ENCODE data around the gene SREBF2.

The SREBF2 gene

GRCh38 chr22:41932353-41932752, 99.4 kb downstream of the SREBF2 start:
- H3K14ac ChIP-seq (ENCODE audit: low read length in 2 of 2) = no peak overlapping the region
- no peaks in the 10 kb centered on the region for H3K9me3 ChIP-seq (ENCODE audit: control insufficient read depth, low read length)
- no peak overlapping the region for H3K4ac ChIP-seq (ENCODE audit: low read depth in 1 of 2, low read length in 2 of 2)
- peaks cover 0 to 10% of the 10 kb centered on the region in 2 experiments for H3K27me3 ChIP-seq (ENCODE audit: control insufficient read depth in 1 of 2, insufficient read depth in 1 of 2, low read length in 2 of 2)
- H3K27ac ChIP-seq (ENCODE audit: low read length, poor library complexity, severe bottlenecking) = no peak overlapping the region
- H3K4me1 ChIP-seq (ENCODE audit: control insufficient read depth, insufficient read depth, low read depth, low read length) = no peaks in the 10 kb centered on the region
- no peak overlapping the region for H3K23ac ChIP-seq (ENCODE audit: low read length in 2 of 2)
- H3K18ac ChIP-seq (ENCODE audit: low read depth in 1 of 2, low read length in 2 of 2) = no peak overlapping the region
- no peak overlapping the region for H3K4me3 ChIP-seq (ENCODE audit: insufficient read depth in 1 of 2, low read depth in 1 of 2, low read length in 2 of 2)
- no peak overlapping the region for H3K4me2 ChIP-seq (ENCODE audit: low read length, poor library complexity, severe bottlenecking)
- no peak overlapping the region for H2BK12ac ChIP-seq (ENCODE audit: low read length in 2 of 2)
- H2AK5ac ChIP-seq (ENCODE audit: low read length, severe bottlenecking) = no peak overlapping the region
- H4K8ac ChIP-seq (ENCODE audit: low read length) = no peak overlapping the region
- no peaks in the 10 kb centered on the region for H3K79me1 ChIP-seq (replicated peaks; ENCODE audit: low read length, poor library complexity, severe bottlenecking)
- no peak overlapping the region for H3K9ac ChIP-seq (ENCODE audit: low read length)
- H2BK120ac ChIP-seq (ENCODE audit: low read depth, low read length) = no peak overlapping the region
- H2BK5ac ChIP-seq (ENCODE audit: low read depth, low read length, poor library complexity, severe bottlenecking) = no peak overlapping the region
- H4K91ac ChIP-seq (ENCODE audit: low read length) = peak overlapping the region; percentile 18
- H2AFZ ChIP-seq (ENCODE audit: low read depth, low read length) = no peak overlapping the region
- WGBS = 97% methylated on average over 12 of the region's 12 CpGs
- peak overlapping the region; percentile 2 for H2BK15ac ChIP-seq (ENCODE audit: low read depth, poor library complexity, severe bottlenecking)
- no peak for DNase-seq
- H3K36me3 ChIP-seq (ENCODE audit: control insufficient read depth in 1 of 2, insufficient read depth in 2 of 2, low read depth in 1 of 2, low read length in 2 of 2) = no peaks in the 10 kb centered on the region

- no peak overlapping the region for H3K14ac ChIP-seq (ENCODE audit: low read length in 2 of 2)
- no peaks in the 10 kb centered on the region for H3K36me3 ChIP-seq (ENCODE audit: control insufficient read depth in 1 of 2, insufficient read depth in 2 of 2, low read depth in 1 of 2, low read length in 2 of 2)
- H2BK120ac ChIP-seq (ENCODE audit: low read depth, low read length) = no peak overlapping the region
- no peak overlapping the region for H2BK12ac ChIP-seq (ENCODE audit: low read length in 2 of 2)
- no peak overlapping the region for H3K23ac ChIP-seq (ENCODE audit: low read length in 2 of 2)
- WGBS = 96% methylated on average over 13 of the region's 16 CpGs
- no peaks in the 10 kb centered on the region for H3K9me3 ChIP-seq (ENCODE audit: control insufficient read depth, low read length)
- H3K27ac ChIP-seq (ENCODE audit: low read length, poor library complexity, severe bottlenecking) = no peak overlapping the region
- no peak overlapping the region for H3K4me2 ChIP-seq (ENCODE audit: low read length, poor library complexity, severe bottlenecking)
- no peak overlapping the region for H3K18ac ChIP-seq (ENCODE audit: low read depth in 1 of 2, low read length in 2 of 2)
- no peak overlapping the region for H2AFZ ChIP-seq (ENCODE audit: low read depth, low read length)
- H4K8ac ChIP-seq (ENCODE audit: low read length) = no peak overlapping the region
- H2BK15ac ChIP-seq (ENCODE audit: low read depth, poor library complexity, severe bottlenecking) = no peak overlapping the region
- no peaks in the 10 kb centered on the region for H3K4me1 ChIP-seq (ENCODE audit: control insufficient read depth, insufficient read depth, low read depth, low read length)
- H3K9ac ChIP-seq (ENCODE audit: low read length) = no peak overlapping the region
- H3K4me3 ChIP-seq (ENCODE audit: insufficient read depth in 1 of 2, low read depth in 1 of 2, low read length in 2 of 2) = no peak overlapping the region
- peaks cover 0 to 1% of the 10 kb centered on the region in 2 experiments for H3K27me3 ChIP-seq (ENCODE audit: control insufficient read depth in 1 of 2, insufficient read depth in 1 of 2, low read length in 2 of 2)
- H4K91ac ChIP-seq (ENCODE audit: low read length) = no peak overlapping the region
- no peak overlapping the region for H3K4ac ChIP-seq (ENCODE audit: low read depth in 1 of 2, low read length in 2 of 2)
- no peak overlapping the region for H2AK5ac ChIP-seq (ENCODE audit: low read length, severe bottlenecking)
- peaks cover 2% of the 10 kb centered on the region for H3K79me1 ChIP-seq (replicated peaks; ENCODE audit: low read length, poor library complexity, severe bottlenecking)
- H2BK5ac ChIP-seq (ENCODE audit: low read depth, low read length, poor library complexity, severe bottlenecking) = no peak overlapping the region
- no peak for DNase-seq
These were observed 100.7 kb downstream of the SREBF2 start for GRCh38 chr22:41933411-41934177.

- Histone ChIP-seq H3K9ac (ENCODE audit: low read length) (no peak overlapping the region), H2BK15ac (ENCODE audit: low read depth, poor library complexity, severe bottlenecking) (no peak overlapping the region)
- WGBS = 96% methylated on average over 17 of the region's 17 CpGs
These were observed 101.5 kb downstream of the SREBF2 start for GRCh38 chr22:41934284-41935014.

GRCh38 chr22:41935015-41935351, 102.1 kb downstream of the SREBF2 start:
- 93% methylated on average over 4 of the region's 4 CpGs for WGBS
- Histone ChIP-seq H2BK15ac (ENCODE audit: low read depth, poor library complexity, severe bottlenecking) (no peak overlapping the region), H3K4me3 (ENCODE audit: insufficient read depth in 1 of 2, low read depth in 1 of 2, low read length in 2 of 2) (no peak overlapping the region), H2BK120ac (ENCODE audit: low read depth, low read length) (no peak overlapping the region), H2AFZ (ENCODE audit: low read depth, low read length) (no peak overlapping the region), H3K27me3 (ENCODE audit: control insufficient read depth in 1 of 2, insufficient read depth in 1 of 2, low read length in 2 of 2) (no peaks in the 10 kb centered on the region), H3K4me1 (ENCODE audit: control insufficient read depth, insufficient read depth, low read depth, low read length) (peaks cover 9% of the 10 kb centered on the region), H2BK5ac (ENCODE audit: low read depth, low read length, poor library complexity, severe bottlenecking) (no peak overlapping the region), H3K18ac (ENCODE audit: low read depth in 1 of 2, low read length in 2 of 2) (no peak overlapping the region), H3K9me3 (ENCODE audit: control insufficient read depth, low read length) (no peaks in the 10 kb centered on the region), H3K27ac (ENCODE audit: low read length, poor library complexity, severe bottlenecking) (no peak overlapping the region), H3K14ac (ENCODE audit: low read length in 2 of 2) (no peak overlapping the region), H3K79me1 (replicated peaks; ENCODE audit: low read length, poor library complexity, severe bottlenecking) (peaks cover 6% of the 10 kb centered on the region), H3K23ac (ENCODE audit: low read length in 2 of 2) (no peak overlapping the region), H3K4ac (ENCODE audit: low read depth in 1 of 2, low read length in 2 of 2) (no peak overlapping the region), H4K91ac (ENCODE audit: low read length) (no peak overlapping the region), H2BK12ac (ENCODE audit: low read length in 2 of 2) (no peak overlapping the region), H3K4me2 (ENCODE audit: low read length, poor library complexity, severe bottlenecking) (no peak overlapping the region), H4K8ac (ENCODE audit: low read length) (no peak overlapping the region), H3K36me3 (ENCODE audit: control insufficient read depth in 1 of 2, insufficient read depth in 2 of 2, low read depth in 1 of 2, low read length in 2 of 2) (peaks cover 0 to 8% of the 10 kb centered on the region in 2 experiments), H3K9ac (ENCODE audit: low read length) (no peak overlapping the region), H2AK5ac (ENCODE audit: low read length, severe bottlenecking) (no peak overlapping the region)
- no peak for DNase-seq

More at GRCh38 chr22:41934284-41935014, 101.5 kb downstream of the SREBF2 start:
- H3K23ac ChIP-seq (ENCODE audit: low read length in 2 of 2) = no peak overlapping the region
- no peak overlapping the region for H2BK120ac ChIP-seq (ENCODE audit: low read depth, low read length)
- no peak overlapping the region for H3K4ac ChIP-seq (ENCODE audit: low read depth in 1 of 2, low read length in 2 of 2)
- peaks cover 0 to 6% of the 10 kb centered on the region in 2 experiments for H3K36me3 ChIP-seq (ENCODE audit: control insufficient read depth in 1 of 2, insufficient read depth in 2 of 2, low read depth in 1 of 2, low read length in 2 of 2)
- H3K4me1 ChIP-seq (ENCODE audit: control insufficient read depth, insufficient read depth, low read depth, low read length) = peaks cover 8% of the 10 kb centered on the region
- no peak overlapping the region for H2AFZ ChIP-seq (ENCODE audit: low read depth, low read length)
- no peak overlapping the region for H3K27ac ChIP-seq (ENCODE audit: low read length, poor library complexity, severe bottlenecking)
- no peak overlapping the region for H3K14ac ChIP-seq (ENCODE audit: low read length in 2 of 2)
- DNase-seq = no peak
- H3K9me3 ChIP-seq (ENCODE audit: control insufficient read depth, low read length) = no peaks in the 10 kb centered on the region
- H2BK5ac ChIP-seq (ENCODE audit: low read depth, low read length, poor library complexity, severe bottlenecking) = no peak overlapping the region
- H3K4me2 ChIP-seq (ENCODE audit: low read length, poor library complexity, severe bottlenecking) = no peak overlapping the region
- H3K79me1 ChIP-seq (replicated peaks; ENCODE audit: low read length, poor library complexity, severe bottlenecking) = peaks cover 4% of the 10 kb centered on the region
- H3K27me3 ChIP-seq (ENCODE audit: control insufficient read depth in 1 of 2, insufficient read depth in 1 of 2, low read length in 2 of 2) = no peaks in the 10 kb centered on the region
- H3K18ac ChIP-seq (ENCODE audit: low read depth in 1 of 2, low read length in 2 of 2) = no peak overlapping the region
- H3K4me3 ChIP-seq (ENCODE audit: insufficient read depth in 1 of 2, low read depth in 1 of 2, low read length in 2 of 2) = no peak overlapping the region
- H4K91ac ChIP-seq (ENCODE audit: low read length) = no peak overlapping the region
- H4K8ac ChIP-seq (ENCODE audit: low read length) = no peak overlapping the region
- H2AK5ac ChIP-seq (ENCODE audit: low read length, severe bottlenecking) = no peak overlapping the region
- H2BK12ac ChIP-seq (ENCODE audit: low read length in 2 of 2) = no peak overlapping the region

Measured in mesenchymal stem cell (in vitro differentiated cells and primary cell).